PC-9 (cell line): ENCODE measurements around the gene ATP2B2. TPM values are rescaled to one million over a fixed set of nuclear protein-coding genes. Genes with fewer than 3 reads are reported as not detected.

Experiments
- BruUV-seq: library from RNA; stranded (reverse); fragments of 400-500 nt; replicated peaks from 2 replicates; lab custom pipeline; 2021; lab: Mats Ljungman, UMichigan
- CTCF ChIA-PET: fragments of 300-600 bp; sonication (Branson Sonifier 250); formaldehyde crosslinking; loops from one replicate; lab custom pipeline; 2022; ENCODE audit warnings: antibody characterized with exemption; lab: Charles Lee
- POLR2A ChIA-PET: fragments of 300-600 bp; sonication (Branson Sonifier 250); formaldehyde crosslinking; loops from one replicate; lab custom pipeline; 2022; ENCODE audit warnings: antibody characterized with exemption; ENCODE audit not compliant: unreplicated experiment; lab: Charles Lee
- DNase-seq, 2 experiments: peaks; one replicate each; pipeline versions ENCODE4 v3.0.0 to v3.0.0-alpha.2; 2015 to 2022; ENCODE audit warnings: mixed read lengths in 1 of 2
- H2AFZ ChIP-seq: fragments of 200-600 bp; sonication (generic); 2 replicates; pipeline ENCODE4 v1.8.1; 2017; ENCODE audit warnings: antibody characterized with exemption
- H3F3A ChIP-seq: fragments of 200-600 bp; sonication (generic); 2 replicates; pipeline ENCODE4 v1.8.1; 2017; ENCODE audit warnings: antibody characterized with exemption, mild to moderate bottlenecking, low read depth; ENCODE audit not compliant: insufficient read depth
- H3K27ac ChIP-seq: fragments of 200-600 bp; sonication (generic); 2 replicates; pipeline ENCODE4 v1.6.1; 2016; ENCODE audit warnings: mixed run types
- H3K27me3 ChIP-seq: fragments of 200-600 bp; sonication (generic); 2 replicates; pipeline ENCODE4 v1.6.1; 2016; ENCODE audit warnings: low read depth, mixed run types; ENCODE audit not compliant: insufficient read depth
- H3K36me3 ChIP-seq: fragments of 200-600 bp; sonication (generic); 2 replicates; pipeline ENCODE4 v1.6.1; 2016; ENCODE audit warnings: low read depth, mixed run types
- H3K4me1 ChIP-seq: fragments of 200-600 bp; sonication (generic); replicated peaks from 2 replicates; pipeline ENCODE4 v1.6.1; 2016; ENCODE audit warnings: mixed run types; ENCODE audit not compliant: insufficient read depth
- H3K4me2 ChIP-seq: fragments of 200-600 bp; sonication (generic); 2 replicates; pipeline ENCODE4 v1.6.1; 2017; ENCODE audit warnings: mixed run types
- H3K4me3 ChIP-seq: fragments of 200-600 bp; sonication (generic); 2 replicates; pipeline ENCODE4 v1.6.1; 2016; ENCODE audit warnings: mixed run types
- H3K79me2 ChIP-seq: fragments of 200-600 bp; sonication (generic); 2 replicates; pipeline ENCODE4 v1.6.1; 2017; ENCODE audit warnings: low read depth, mixed run types
- H3K9me2 ChIP-seq: fragments of 200-600 bp; sonication (generic); 2 replicates; pipeline ENCODE4 v1.8.1; 2017; ENCODE audit warnings: mild to moderate bottlenecking; ENCODE audit not compliant: insufficient read depth
- H3K9me3 ChIP-seq: fragments of 200-600 bp; sonication (generic); 2 replicates; pipeline ENCODE4 v1.8.1; 2016; ENCODE audit warnings: low read depth; ENCODE audit not compliant: insufficient read depth
- H4K20me1 ChIP-seq: fragments of 200-600 bp; sonication (generic); 2 replicates; pipeline ENCODE4 v1.8.1; 2017; ENCODE audit not compliant: insufficient read depth
- CTCF ChIP-seq: fragments of 200-600 bp; sonication (generic); conservative IDR thresholded peaks from 2 replicates; pipeline ENCODE4 v1.6.1; 2017; ENCODE audit warnings: mixed run types, antibody characterized with exemption, mild to moderate bottlenecking, moderate library complexity
- EZH2 ChIP-seq: fragments of 200-600 bp; sonication (generic); IDR thresholded peaks from 2 replicates; pipeline ENCODE4 v1.8.0; 2017; ENCODE audit warnings: antibody characterized with exemption, low read depth
- intact Hi-C: fragments of 100-400 bp; cut with micrococcal nuclease; formaldehyde crosslinking; loops from one replicate; pipeline ENCODE4 v1.10.0; 2022; ENCODE audit not compliant: unreplicated experiment
- total RNA-seq: library from RNA; stranded (reverse); gene quantifications from 2 replicates; pipeline ENCODE4 v1.2.3, GENCODE V29; 2021

ATP2B2 gene
- total RNA-seq, 1 experiment from 2014 or later, result not detected

- 0 out of 2 replicates have a peak, but pooled peaks cover 3% of the 10 kb centered on the region for H4K20me1 ChIP-seq
- POLR2A ChIA-PET, result no interaction called here
- CTCF ChIA-PET, result no interaction called here
- no peaks in the 10 kb centered on the region for H3K9me2 ChIP-seq
- no peak overlapping the region for H3K27ac ChIP-seq
- no peaks in the 10 kb centered on the region for H3K79me2 ChIP-seq
- TF ChIP-seq CTCF (no peak), EZH2 (no peak)
- H3K4me1 ChIP-seq, result no peaks in the 10 kb centered on the region
- 0 out of 2 replicates have a peak, but pooled peaks cover 1% of the 10 kb centered on the region for H3K36me3 ChIP-seq
- H3K4me2 ChIP-seq, result no peak overlapping the region
- no TSS peak for BruUV-seq
- no peak overlapping the region for H3K4me3 ChIP-seq
- no peak overlapping the region for H2AFZ ChIP-seq
- no peak for DNase-seq
- intact Hi-C loops, result no loop called here
- no peaks in the 10 kb centered on the region; the same call in 1 of the 2 replicates for H3F3A ChIP-seq
- H3K27me3 ChIP-seq, result no peaks in the 10 kb centered on the region
- H3K9me3 ChIP-seq, result no peaks in the 10 kb centered on the region
These were observed 216.8 kb downstream of the ATP2B2 start for GRCh38 chr3:10288575-10288960.

- no peak for DNase-seq
- 0 out of 2 replicates have a peak, but pooled peaks cover 6% of the 10 kb centered on the region for H3K36me3 ChIP-seq
- TF ChIP-seq CTCF, result no peak
- TF ChIP-seq EZH2, result no peak
- POLR2A ChIA-PET, result no interaction called here
- H3K79me2 ChIP-seq, result no peaks in the 10 kb centered on the region
- no peaks in the 10 kb centered on the region for H3K9me2 ChIP-seq
- H3K4me2 ChIP-seq, result no peak overlapping the region
- no peaks in the 10 kb centered on the region for H3K27me3 ChIP-seq
- no peaks in the 10 kb centered on the region; the same call in 1 of the 2 replicates for H3F3A ChIP-seq
- no peak overlapping the region for H3K4me3 ChIP-seq
- no peak overlapping the region for H3K27ac ChIP-seq
- H3K4me1 ChIP-seq, result no peaks in the 10 kb centered on the region
- 0 out of 2 replicates have a peak, but pooled peaks cover 7% of the 10 kb centered on the region for H4K20me1 ChIP-seq
- no peaks in the 10 kb centered on the region for H3K9me3 ChIP-seq
- no TSS peak for BruUV-seq
- no peak overlapping the region for H2AFZ ChIP-seq
- intact Hi-C loops, result no loop called here
- CTCF ChIA-PET, result no interaction called here
These were observed 217.3 kb downstream of the ATP2B2 start for GRCh38 chr3:10287936-10288574.

- no peak for TF ChIP-seq EZH2
- no peak for TF ChIP-seq CTCF
These were observed 218.6 kb downstream of the ATP2B2 start for GRCh38 chr3:10286596-10287295.

More at GRCh38 chr3:10286596-10287295, 218.6 kb downstream of the ATP2B2 start:
- no peaks in the 10 kb centered on the region for H3K27me3 ChIP-seq
- H3F3A ChIP-seq, result no peaks in the 10 kb centered on the region; the same call in 1 of the 2 replicates
- POLR2A ChIA-PET, result interaction anchor here (0.5 to 0.6 kb wide), 2 partner anchors 34 to 138 kb away, joined by 4 to 6 read pairs; no protein-coding TSS in a partner anchor
- H3K4me2 ChIP-seq, result no peak overlapping the region
- 0 out of 2 replicates have a peak, but pooled peaks cover 9% of the 10 kb centered on the region for H3K36me3 ChIP-seq
- no peaks in the 10 kb centered on the region for H3K9me2 ChIP-seq
- H3K9me3 ChIP-seq, result no peaks in the 10 kb centered on the region
- no peak overlapping the region for H2AFZ ChIP-seq
- 0 out of 2 replicates have a peak, but pooled peaks cover 7% of the 10 kb centered on the region for H4K20me1 ChIP-seq
- no TSS peak for BruUV-seq
- no peaks in the 10 kb centered on the region for H3K79me2 ChIP-seq
- intact Hi-C loops, result no loop called here
- H3K27ac ChIP-seq, result no peak overlapping the region
- DNase-seq, result no peak
- CTCF ChIA-PET, result no interaction called here
- H3K4me3 ChIP-seq, result no peak overlapping the region
- no peaks in the 10 kb centered on the region for H3K4me1 ChIP-seq
